GM10266 (cell line): ENCODE measurements around the gene UBAC2.
A peak's percentile ranks its signal among the peaks of the same experiment; 100 is the strongest.

Experiments
- DNase-seq: peaks from one replicate; pipeline ENCODE4 v3.0.0; 2012; ENCODE audit errors: extremely low spot score
- TF ChIP-seq, protein P1 (sequence below): IDR thresholded peaks from 2 replicates; pipeline ENCODE4 v1.5.1; 2012; ENCODE audit warnings: mild to moderate bottlenecking, low read depth; ENCODE audit not compliant: control insufficient read depth, insufficient read depth; ENCODE audit errors: missing control alignments

UBAC2 gene

GRCh38 chr13:99419591-99420243, 219.1 kb downstream of the UBAC2 start:
- TF ChIP-seq, protein P1, sequence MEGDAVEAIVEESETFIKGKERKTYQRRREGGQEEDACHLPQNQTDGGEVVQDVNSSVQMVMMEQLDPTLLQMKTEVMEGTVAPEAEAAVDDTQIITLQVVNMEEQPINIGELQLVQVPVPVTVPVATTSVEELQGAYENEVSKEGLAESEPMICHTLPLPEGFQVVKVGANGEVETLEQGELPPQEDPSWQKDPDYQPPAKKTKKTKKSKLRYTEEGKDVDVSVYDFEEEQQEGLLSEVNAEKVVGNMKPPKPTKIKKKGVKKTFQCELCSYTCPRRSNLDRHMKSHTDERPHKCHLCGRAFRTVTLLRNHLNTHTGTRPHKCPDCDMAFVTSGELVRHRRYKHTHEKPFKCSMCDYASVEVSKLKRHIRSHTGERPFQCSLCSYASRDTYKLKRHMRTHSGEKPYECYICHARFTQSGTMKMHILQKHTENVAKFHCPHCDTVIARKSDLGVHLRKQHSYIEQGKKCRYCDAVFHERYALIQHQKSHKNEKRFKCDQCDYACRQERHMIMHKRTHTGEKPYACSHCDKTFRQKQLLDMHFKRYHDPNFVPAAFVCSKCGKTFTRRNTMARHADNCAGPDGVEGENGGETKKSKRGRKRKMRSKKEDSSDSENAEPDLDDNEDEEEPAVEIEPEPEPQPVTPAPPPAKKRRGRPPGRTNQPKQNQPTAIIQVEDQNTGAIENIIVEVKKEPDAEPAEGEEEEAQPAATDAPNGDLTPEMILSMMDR = no peak
- DNase-seq = no peak

GRCh38 chr13:99421271-99421670, 220.6 kb downstream of the UBAC2 start:
- no peak for DNase-seq
- TF ChIP-seq, protein P1 = no peak

DNA sequence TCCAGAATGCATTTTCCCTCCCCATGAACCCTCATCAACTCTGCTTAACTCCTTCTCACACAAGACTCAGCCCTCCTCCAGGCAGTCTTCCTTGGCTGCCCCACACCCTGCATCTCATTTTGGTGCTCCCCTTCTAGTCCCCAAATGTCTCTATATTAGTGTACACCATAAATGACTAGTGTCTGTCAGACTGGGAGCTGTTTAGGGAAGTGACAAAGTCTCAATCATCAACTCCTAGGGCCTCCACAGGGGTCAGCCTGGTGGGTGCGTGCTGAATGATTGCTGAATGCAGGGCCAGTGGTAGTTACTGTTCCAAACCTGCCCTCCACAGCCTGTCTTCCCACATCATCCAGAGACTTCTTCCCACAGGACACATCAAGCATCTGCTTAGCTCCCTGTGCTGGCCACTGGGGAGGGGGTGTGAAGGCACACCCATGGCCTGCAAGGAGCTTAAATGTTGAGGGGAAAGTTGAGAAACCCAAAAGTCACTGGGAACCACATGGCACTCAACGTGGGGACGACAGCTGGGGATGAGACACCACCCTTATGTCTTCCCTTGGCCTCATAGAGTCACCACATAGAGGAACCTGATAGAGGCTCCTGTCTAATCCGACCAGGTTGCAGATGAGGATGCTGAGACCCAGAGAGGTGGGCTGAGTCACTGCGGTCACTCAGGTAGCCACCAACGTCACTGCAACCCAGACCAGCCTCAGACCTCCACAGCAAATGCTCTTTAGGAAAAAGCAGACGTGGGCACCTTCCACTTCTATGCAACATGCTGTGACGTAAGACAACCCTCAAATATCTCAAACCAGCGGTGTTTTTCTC, 221.3 kb downstream of the UBAC2 start:
- DNase-seq = no peak
- TF ChIP-seq, protein P1 = no peak

DNA sequence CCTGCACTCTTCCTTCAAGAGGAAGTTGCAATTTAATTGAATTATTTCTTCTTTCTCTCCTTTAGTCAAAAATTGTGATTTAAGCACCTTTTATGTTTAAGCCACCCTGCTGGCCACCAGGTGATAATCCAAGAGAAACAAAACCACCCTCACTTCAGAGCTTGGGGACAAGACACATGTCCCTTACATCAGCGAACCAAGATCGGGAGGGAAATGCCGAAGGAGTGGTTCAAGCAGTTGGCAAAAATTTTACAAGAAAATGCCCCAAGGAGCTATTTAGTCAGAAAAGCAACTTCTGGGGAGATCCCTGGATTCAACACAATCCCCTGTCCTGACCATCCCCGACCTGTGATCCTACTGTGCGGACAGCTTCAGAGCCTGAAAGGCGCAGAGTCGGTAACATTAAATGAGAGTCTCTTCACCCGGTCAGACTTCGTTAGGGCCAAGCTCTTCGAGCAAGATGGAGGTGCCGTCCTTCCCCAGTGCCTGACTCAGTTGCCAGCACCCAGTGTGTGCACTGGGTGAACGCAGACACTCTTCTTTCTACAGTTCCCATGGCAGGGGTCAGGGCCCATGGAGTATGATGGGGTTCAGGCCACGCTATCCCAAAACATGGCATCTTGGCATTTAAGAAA, 222.0 kb downstream of the UBAC2 start:
- DNase-seq = no peak

DNA sequence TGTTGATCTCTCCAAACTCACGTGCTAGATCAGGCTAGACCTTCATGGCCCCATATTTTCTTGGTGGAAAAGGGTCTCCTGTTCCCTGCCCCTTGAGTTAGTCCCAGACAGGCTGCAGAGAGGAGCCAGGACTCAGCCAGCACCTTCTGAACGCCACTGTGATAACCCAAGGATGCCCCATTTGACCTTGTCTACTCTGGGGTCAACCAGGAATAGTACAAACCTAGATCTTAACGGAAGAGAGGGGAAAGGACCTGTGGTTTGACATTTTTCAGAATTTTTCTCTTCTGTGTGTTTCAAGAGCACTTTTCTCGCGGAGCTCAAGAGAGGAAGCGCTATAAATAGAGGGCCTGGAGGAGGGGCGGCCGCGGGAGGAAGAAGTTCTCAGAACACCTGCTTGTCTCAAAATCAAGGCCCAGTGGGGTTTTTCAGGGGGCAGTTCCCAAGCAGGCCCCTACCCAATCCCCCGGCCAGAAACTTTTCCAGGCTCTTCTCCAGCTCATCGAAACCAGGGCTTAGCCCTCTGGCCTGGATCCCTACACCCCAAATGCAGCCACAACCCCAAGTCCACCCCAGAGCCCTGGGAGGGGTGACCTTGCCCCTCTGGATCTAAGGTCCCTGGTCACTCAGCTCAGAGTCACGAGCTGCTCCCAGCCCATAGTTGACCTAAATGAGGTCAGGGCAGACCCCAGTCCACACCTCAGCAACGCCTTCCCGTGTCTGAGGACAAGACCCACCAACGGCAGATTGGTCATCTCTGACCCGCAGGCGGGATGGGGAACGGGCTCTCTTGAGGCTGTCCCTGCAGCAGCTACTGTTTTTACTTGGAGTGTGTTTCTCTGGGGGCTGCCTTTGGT, 225.1 kb downstream of the UBAC2 start:
- peak; percentile 61 for DNase-seq
- TF ChIP-seq, protein P1 = no peak

More for the DNA sequence above, 222.0 kb downstream of the UBAC2 start:
- TF ChIP-seq, protein P1 = no peak

GRCh38 chr13:99426426-99426825, 225.8 kb downstream of the UBAC2 start:
- TF ChIP-seq, protein P1 = no peak
- DNase-seq = no peak
